Measurements from ENCODE around the gene CPB2. TPM values are rescaled to one million over a fixed set of nuclear protein-coding genes. Genes with fewer than 3 reads are reported as not detected.

Gene CPB2
- polyA plus RNA-seq, 1 donor: 0.13 TPM

GRCh38 chr13:46045424-46045823 lies 59.4 kb downstream of the CPB2 start:
- no peak for DNase-seq

GRCh38 chr13:46043647-46044046 lies 61.2 kb downstream of the CPB2 start:
- DNase-seq: no peak

- DNase-seq: no peak
These were observed 63.4 kb downstream of the CPB2 start for GRCh38 chr13:46041419-46041839.

GRCh38 chr13:46040763-46041162 lies 64.1 kb downstream of the CPB2 start:
- no peak for DNase-seq

DNA sequence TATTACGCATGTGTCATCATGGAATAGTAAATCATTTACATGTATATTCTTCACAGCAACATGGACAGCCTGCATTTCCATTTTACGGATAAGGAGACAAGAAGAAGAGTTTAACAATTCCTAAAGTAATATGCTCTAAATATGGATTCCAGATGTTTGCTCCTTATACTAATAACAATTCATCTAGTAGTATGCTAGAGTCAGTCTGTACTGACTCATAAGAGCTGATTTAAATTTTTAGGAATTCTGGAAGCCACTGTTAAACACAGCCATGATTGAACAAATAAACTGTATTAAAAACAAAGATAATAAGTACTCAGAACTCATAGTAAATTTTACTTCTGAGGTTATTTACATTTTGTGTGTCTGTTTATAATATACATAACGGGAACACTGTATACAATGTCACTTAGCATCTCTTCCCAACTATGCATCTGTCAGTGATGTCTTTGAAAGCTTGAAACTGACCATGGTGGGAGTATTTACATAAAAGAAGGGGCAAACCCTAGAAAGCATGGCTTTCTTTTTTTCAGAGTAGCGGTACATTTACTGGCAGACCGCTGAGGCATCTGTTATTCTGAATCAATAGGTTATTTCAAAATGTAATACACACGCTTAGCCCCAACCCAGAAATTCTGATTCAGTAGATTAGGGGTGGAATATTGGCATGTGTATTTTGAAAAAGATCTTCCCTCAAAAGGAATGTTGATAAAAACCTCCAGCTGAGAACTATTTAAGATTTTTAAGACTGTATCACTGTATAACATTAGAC lies 65.2 kb downstream of the CPB2 start:
- no peak for DNase-seq

DNA sequence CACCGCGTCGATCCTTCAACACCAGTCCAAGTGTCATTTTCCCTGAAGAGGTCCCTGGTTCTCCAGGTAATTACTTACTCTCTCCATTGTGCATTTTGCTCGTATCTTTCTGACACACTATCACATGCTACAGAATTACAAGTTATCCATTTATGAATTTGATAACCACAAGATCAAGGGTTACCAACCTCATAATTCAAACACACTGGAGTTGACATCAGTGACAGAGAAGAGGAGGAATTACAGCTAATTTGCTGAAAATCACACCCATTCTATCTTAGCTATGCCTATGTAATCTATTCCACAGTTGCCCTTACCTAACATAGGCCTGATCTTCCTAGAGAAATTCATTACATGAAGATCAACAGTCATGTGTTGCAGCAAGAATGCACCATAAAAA lies 66.5 kb downstream of the CPB2 start:
- DNase-seq: no peak

DNA sequence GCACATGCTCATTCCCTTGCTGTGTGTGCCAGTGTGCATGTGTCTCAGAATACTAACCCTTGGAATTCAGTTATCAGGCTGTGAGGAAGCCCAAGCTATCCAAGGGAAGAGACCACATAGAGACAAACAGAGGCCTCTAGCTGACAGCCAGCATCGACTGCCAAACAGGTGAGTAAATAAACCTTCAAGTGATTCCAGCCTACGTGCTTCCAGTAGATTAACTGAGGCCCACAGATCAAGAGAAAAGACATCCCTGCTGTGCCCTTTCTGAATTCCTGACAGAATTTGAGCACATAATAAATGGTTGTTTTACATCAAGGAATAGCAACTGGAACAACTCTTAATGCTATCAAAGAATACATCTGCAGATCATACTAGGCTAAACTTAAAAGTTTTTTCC lies 69.8 kb downstream of the CPB2 start:
- DNase-seq: no peak

DNA sequence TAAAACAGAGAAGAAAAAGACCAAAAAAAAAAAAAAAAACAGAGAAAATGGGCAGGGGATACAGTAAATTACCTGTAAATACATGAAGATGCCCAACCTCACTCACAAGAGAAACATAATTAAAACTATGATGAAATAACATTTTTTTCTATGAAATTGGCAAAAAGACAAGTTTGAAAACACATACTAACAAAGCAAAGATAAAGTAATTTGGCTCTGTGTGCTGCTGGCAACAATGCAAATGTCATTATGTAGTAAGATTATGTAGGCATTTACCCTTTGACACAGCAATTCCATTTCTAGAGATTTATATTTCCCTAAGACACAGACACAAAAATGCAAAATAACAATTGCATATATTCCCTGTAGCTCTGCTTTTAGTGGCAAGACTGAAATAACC lies 72.5 kb downstream of the CPB2 start:
- DNase-seq: no peak

DNA sequence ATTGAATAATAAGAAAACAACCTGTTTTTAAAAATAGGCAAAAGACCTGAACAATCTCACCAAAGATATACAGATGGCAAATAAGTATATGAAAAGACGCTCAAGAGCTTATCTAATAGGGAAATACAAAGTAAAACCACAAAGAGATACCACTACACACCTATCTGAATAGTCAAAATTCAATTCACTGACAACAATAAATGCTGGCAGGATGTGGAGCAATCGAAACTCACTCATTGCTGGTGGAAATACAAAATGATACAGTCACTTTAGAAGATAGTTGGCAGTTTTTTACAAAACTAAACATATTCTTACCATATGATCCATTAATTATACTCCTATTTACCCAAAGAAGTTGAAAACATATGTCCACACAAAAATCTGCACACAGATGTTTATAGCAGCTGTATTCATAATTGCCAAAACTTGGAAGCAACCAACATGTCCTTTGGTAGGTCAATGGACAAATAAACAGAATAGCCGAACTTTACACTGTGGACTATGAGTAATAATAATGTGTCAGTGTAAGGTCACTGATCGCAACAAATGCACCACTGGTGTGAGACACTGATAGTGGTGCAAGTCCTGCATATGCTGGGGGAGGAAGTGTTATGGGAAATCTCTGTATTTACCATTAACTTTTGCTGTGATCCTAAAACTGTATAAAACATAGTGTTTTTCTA lies 73.1 kb downstream of the CPB2 start:
- DNase-seq: no peak

DNA sequence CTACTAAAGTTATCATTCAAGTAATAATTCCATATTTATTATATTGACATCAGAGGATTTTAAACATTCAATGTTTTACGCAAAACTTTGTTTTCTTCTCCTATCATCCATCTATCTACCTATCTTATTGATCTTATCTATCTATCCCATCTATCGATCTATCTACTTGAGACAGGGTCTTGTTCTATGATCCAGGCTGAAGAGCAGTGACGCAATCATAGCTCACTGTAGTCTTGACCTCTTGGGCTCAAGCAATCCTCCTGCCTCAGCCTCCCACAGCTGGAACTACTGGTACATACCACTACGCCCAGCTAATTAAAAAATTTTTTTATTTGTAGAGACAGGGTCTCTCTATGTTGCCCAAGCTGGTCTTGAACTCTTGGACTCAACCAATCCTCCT lies 79.7 kb downstream of the CPB2 start:
- DNase-seq: no peak

DNA sequence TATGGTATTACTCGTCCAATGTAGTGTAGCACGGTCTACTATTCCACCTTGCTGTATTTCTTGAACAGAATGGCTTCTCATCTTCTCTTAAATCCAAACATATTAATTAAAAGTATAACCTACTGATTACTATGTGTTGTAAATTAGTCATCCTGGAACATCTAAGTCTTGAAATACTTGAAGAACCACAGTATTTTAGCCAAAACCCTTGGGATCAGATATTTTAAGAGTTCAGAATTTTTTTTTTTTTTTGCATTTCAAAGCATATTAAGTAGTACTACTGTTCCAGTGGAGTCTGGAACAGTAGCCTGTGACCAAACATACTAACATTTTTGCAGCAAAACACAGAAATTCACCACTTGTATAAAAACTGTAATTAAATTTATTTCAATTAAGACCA lies 82.4 kb downstream of the CPB2 start:
- DNase-seq: no peak

DNA sequence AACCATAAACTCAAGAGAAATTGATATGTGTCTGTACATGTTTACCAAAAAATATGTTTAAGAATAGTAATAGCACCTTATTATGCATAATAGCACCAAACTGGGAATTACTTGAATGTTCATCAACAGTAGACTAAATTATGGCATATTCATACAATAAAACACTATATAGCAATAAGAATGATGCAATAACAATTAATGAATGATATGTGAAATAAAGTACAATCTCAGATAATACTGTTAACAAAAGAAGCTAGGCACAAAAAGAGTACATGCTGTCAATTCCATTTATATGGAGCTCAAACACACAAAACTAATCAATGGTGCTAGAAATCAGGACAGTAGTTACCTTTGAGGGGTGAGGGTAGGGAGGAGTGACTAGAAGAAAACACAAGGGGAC lies 88.6 kb downstream of the CPB2 start:
- DNase-seq: no peak

- DNase-seq: no peak
These were observed 89.5 kb downstream of the CPB2 start for GRCh38 chr13:46015366-46015765.

GRCh38 chr13:46012404-46012803 lies 92.4 kb downstream of the CPB2 start:
- DNase-seq: no peak

DNA sequence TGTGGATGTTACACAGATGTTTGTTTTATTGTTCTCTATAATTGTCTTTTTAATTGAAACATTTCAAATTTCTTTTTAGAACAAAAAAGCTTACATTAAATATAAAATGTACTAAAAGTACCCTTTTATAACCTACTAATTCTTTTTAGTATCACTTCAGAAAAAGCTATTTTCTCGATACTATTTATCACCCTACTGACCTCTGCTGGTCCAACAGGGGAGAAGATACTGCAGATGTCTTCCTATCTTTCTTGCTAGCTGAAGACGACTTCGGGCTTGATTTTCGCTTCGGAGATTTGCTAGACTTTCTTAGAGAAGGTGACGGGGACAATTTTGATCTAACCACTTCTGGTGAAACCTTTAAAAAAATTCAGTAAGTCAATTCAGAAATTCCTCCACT lies 94.7 kb downstream of the CPB2 start:
- DNase-seq: no peak

DNA sequence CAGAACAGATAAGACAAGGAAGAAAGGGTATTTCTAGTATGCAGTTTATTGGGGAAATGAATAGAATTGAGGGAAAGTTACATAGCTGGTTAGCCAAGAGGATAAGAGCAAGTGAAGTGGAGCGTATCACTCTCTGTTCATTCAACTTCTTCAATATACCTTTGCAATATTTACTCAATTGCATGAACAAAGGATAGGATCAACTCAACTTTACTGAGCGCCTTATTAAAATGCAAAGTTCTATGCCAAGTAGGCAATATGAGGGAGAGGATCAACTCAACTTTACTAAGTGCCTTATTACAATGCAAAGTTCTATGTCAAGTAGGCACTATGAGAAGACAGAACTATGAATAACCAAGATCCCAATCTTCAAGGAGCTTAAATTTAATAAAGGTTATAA lies 96.2 kb downstream of the CPB2 start:
- no peak for DNase-seq

- DNase-seq: no peak
These were observed 98.0 kb downstream of the CPB2 start for GRCh38 chr13:46006688-46007452.

GRCh38 chr13:46004491-46004890 lies 100.3 kb downstream of the CPB2 start:
- DNase-seq: no peak

Other genes with a start within 250 kb of the CPB2 start
- 37.9 TPM for gene ZC3H13, start 52.3 kb downstream of the CPB2 start, polyA plus RNA-seq (ENCODE audit: insufficient read length)
- 14.2 TPM for gene LCP1, start 77.1 kb upstream of the CPB2 start, polyA plus RNA-seq (ENCODE audit: insufficient read length)
- gene LRRC63, start 106.9 kb upstream of the CPB2 start, polyA plus RNA-seq (ENCODE audit: insufficient read length): 0.10 TPM